ENCODE data around the gene ATG13. TPM values are rescaled to one million over a fixed set of nuclear protein-coding genes. Genes with fewer than 3 reads are reported as not detected.

ATG13 gene
- total RNA-seq, 2 donors from 2014 or later: 96.4 to 130 TPM

GRCh38 chr11:46678741-46679130, 61.4 kb downstream of the ATG13 start:
- Histone ChIP-seq H3K9me3 (ENCODE audit: control insufficient read depth, low read length) (no peaks in the 10 kb centered on the region), H3K27me3 (ENCODE audit: control insufficient read depth, insufficient read depth, low read length, poor library complexity, severe bottlenecking) (no peaks in the 10 kb centered on the region), H3K4me3 (ENCODE audit: low read length) (no peak overlapping the region), H3K4me1 (ENCODE audit: control insufficient read depth, insufficient read depth, low read length) (peaks cover 4% of the 10 kb centered on the region), H3K27ac (ENCODE audit: low read depth, low read length) (no peak overlapping the region), H3K9ac (ENCODE audit: extremely low read depth, low read length, poor library complexity, severe bottlenecking) (no peak overlapping the region), H3K36me3 (ENCODE audit: control insufficient read depth, insufficient read depth, low read length) (peaks cover 18% of the 10 kb centered on the region)
- peaks cover 26% of the 10 kb centered on the region for H3K36me3 Mint-ChIP-seq (ENCODE audit: low read depth)
- H3K4me3 Mint-ChIP-seq: no peak overlapping the region
- WGBS, 2 experiments (ENCODE audit: insufficient coverage in 1 of 2, insufficient read length in 1 of 2): 95 to 100% methylated on average over 1 to 9 of the region's 9 CpGs
- H3K27me3 Mint-ChIP-seq (ENCODE audit: insufficient read depth): no peaks in the 10 kb centered on the region
- H3K4me1 Mint-ChIP-seq: peaks cover 14% of the 10 kb centered on the region
- H3K27ac Mint-ChIP-seq: no peak overlapping the region
- no peak for TF ChIP-seq CTCF (conservative IDR thresholded peaks at IDR 0.05)
- no peak for DNase-seq
- H3K9me3 Mint-ChIP-seq: no peaks in the 10 kb centered on the region

- peaks cover 28% of the 10 kb centered on the region for H3K36me3 Mint-ChIP-seq (ENCODE audit: low read depth)
- H3K9me3 Mint-ChIP-seq: no peaks in the 10 kb centered on the region
- Histone ChIP-seq H3K4me3 (ENCODE audit: low read length) (no peak overlapping the region), H3K4me1 (ENCODE audit: control insufficient read depth, insufficient read depth, low read length) (peaks cover 1% of the 10 kb centered on the region), H3K27ac (ENCODE audit: low read depth, low read length) (no peak overlapping the region), H3K36me3 (ENCODE audit: control insufficient read depth, insufficient read depth, low read length) (peaks cover 25% of the 10 kb centered on the region), H3K27me3 (ENCODE audit: control insufficient read depth, insufficient read depth, low read length, poor library complexity, severe bottlenecking) (no peaks in the 10 kb centered on the region), H3K9ac (ENCODE audit: extremely low read depth, low read length, poor library complexity, severe bottlenecking) (no peak overlapping the region), H3K9me3 (ENCODE audit: control insufficient read depth, low read length) (no peaks in the 10 kb centered on the region)
- H3K27ac Mint-ChIP-seq: no peak overlapping the region
- DNase-seq: no peak
- WGBS, 2 experiments (ENCODE audit: insufficient coverage in 1 of 2, insufficient read length in 1 of 2): 91 to 92% methylated on average over 19 to 26 of the region's 26 CpGs
- H3K27me3 Mint-ChIP-seq (ENCODE audit: insufficient read depth): no peaks in the 10 kb centered on the region
- peaks cover 11% of the 10 kb centered on the region for H3K4me1 Mint-ChIP-seq
- no peak overlapping the region for H3K4me3 Mint-ChIP-seq
- no peak for TF ChIP-seq CTCF (conservative IDR thresholded peaks at IDR 0.05)
Measured at GRCh38 chr11:46679241-46680163, 62.1 kb downstream of the ATG13 start.

- no peak for TF ChIP-seq CTCF (conservative IDR thresholded peaks at IDR 0.05)
- peaks cover 25% of the 10 kb centered on the region for H3K36me3 ChIP-seq (ENCODE audit: control insufficient read depth, insufficient read depth, low read length)
- H3K4me3 ChIP-seq (ENCODE audit: low read length): no peak overlapping the region
- peaks cover 30% of the 10 kb centered on the region for H3K36me3 Mint-ChIP-seq (ENCODE audit: low read depth)
- no peak overlapping the region for H3K9ac ChIP-seq (ENCODE audit: extremely low read depth, low read length, poor library complexity, severe bottlenecking)
- WGBS, 2 experiments (ENCODE audit: insufficient coverage in 1 of 2, insufficient read length in 1 of 2): 90 to 94% methylated on average over 7 to 21 of the region's 21 CpGs
- H3K27ac ChIP-seq (ENCODE audit: low read depth, low read length): no peak overlapping the region
- no peak overlapping the region for H3K4me3 Mint-ChIP-seq
- H3K27me3 Mint-ChIP-seq (ENCODE audit: insufficient read depth): no peaks in the 10 kb centered on the region
- H3K27me3 ChIP-seq (ENCODE audit: control insufficient read depth, insufficient read depth, low read length, poor library complexity, severe bottlenecking): no peaks in the 10 kb centered on the region
- H3K9me3 ChIP-seq (ENCODE audit: control insufficient read depth, low read length): no peaks in the 10 kb centered on the region
- H3K27ac Mint-ChIP-seq: no peak overlapping the region
- no peaks in the 10 kb centered on the region for H3K4me1 ChIP-seq (ENCODE audit: control insufficient read depth, insufficient read depth, low read length)
- H3K9me3 Mint-ChIP-seq: no peaks in the 10 kb centered on the region
- no peak for DNase-seq
- peaks cover 6% of the 10 kb centered on the region for H3K4me1 Mint-ChIP-seq
Measured at GRCh38 chr11:46680164-46680760, 62.9 kb downstream of the ATG13 start.

Measured in endodermal cell (in vitro differentiated cells).